Epithelial cell of proximal tubule (primary cell): ENCODE measurements around the gene SHISA6. TPM values are rescaled to one million over a fixed set of nuclear protein-coding genes. Genes with fewer than 3 reads are reported as not detected.

ENCODE experiments used
- DNase-seq: peaks from one replicate; pipeline ENCODE4 v3.0.0-alpha.2; 2011; ENCODE audit warnings: low read depth
- H3K4me3 ChIP-seq: 2 replicates; pipeline ENCODE4 v1.5.1; 2011; ENCODE audit warnings: low read depth, mild to moderate bottlenecking, low read length
- total RNA-seq: library from RNA; depleted of rRNA; stranded (reverse); fragments of >200 nt; gene quantifications from 2 replicates; pipeline ENCODE4 v1.2.3, GENCODE V29; 2015
- TF ChIP-seq, protein P1 (sequence below): conservative IDR thresholded peaks from 2 replicates; pipeline ENCODE4 v1.5.1; 2012; ENCODE audit warnings: low read depth, mild to moderate bottlenecking, low read length

Gene SHISA6
- total RNA-seq, 1 donor from 2014 or later, result not detected

DNA sequence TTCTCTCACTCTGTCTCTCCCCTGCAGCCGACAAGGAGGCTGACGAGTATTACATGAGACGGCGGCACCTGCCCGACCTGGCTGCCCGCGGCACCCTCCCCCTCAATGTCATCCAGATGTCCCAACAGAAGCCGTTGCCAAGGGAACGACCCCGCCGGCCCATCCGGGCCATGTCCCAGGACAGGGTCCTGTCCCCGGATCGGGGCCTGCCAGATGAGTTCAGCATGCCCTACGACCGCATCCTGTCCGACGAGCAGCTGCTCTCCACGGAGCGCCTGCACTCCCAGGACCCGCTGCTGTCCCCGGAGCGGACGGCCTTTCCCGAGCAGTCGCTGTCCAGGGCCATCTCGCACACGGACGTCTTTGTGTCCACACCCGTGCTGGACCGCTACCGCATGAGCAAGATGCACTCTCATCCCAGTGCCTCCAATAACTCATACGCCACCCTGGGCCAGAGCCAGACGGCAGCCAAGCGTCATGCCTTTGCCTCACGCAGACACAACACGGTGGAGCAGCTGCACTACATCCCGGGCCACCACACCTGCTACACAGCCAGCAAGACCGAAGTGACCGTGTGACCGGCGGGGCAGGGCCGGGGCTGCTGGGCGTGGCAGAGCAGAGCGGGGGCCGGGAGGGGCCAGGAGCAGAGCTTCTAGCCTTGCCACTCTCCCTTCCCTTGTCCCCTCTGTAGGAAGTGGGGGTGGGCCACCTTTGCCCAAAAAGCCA is 316.9 kb downstream of the SHISA6 start:
- TF ChIP-seq, protein P1, sequence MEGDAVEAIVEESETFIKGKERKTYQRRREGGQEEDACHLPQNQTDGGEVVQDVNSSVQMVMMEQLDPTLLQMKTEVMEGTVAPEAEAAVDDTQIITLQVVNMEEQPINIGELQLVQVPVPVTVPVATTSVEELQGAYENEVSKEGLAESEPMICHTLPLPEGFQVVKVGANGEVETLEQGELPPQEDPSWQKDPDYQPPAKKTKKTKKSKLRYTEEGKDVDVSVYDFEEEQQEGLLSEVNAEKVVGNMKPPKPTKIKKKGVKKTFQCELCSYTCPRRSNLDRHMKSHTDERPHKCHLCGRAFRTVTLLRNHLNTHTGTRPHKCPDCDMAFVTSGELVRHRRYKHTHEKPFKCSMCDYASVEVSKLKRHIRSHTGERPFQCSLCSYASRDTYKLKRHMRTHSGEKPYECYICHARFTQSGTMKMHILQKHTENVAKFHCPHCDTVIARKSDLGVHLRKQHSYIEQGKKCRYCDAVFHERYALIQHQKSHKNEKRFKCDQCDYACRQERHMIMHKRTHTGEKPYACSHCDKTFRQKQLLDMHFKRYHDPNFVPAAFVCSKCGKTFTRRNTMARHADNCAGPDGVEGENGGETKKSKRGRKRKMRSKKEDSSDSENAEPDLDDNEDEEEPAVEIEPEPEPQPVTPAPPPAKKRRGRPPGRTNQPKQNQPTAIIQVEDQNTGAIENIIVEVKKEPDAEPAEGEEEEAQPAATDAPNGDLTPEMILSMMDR, result no peak
- H3K4me3 ChIP-seq, result no peak overlapping the region

DNA sequence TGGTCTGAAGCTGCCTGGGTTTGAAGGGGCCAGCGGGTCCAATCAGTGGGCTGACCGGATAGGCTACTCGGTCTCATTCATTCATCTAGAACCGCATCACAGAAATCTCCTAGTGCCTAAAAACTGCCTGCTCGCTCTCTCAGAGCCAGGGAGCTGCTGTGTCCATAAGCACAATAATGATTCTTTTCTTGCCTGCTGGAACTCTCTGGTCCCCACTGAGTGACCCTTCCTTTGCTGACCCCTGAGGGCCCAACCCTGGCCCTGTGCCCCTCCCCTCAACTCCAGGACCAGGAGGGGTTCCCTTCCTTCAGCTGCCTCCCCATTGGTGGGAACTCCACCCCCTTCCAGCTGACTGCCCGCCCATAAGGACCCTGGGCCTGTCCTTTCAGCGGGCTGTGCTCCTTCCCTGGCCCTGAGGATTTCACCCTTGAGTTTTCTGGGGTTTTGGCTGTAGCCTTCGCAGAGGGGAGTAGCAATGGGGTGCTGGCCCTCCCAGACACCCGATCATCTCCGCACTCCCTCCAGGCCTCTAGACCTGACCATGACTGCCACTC is 317.7 kb downstream of the SHISA6 start:
- TF ChIP-seq, protein P1, result no peak
- no peak for DNase-seq
- no peak overlapping the region for H3K4me3 ChIP-seq

More for the DNA sequence above, 316.9 kb downstream of the SHISA6 start:
- DNase-seq, result no peak

DNA sequence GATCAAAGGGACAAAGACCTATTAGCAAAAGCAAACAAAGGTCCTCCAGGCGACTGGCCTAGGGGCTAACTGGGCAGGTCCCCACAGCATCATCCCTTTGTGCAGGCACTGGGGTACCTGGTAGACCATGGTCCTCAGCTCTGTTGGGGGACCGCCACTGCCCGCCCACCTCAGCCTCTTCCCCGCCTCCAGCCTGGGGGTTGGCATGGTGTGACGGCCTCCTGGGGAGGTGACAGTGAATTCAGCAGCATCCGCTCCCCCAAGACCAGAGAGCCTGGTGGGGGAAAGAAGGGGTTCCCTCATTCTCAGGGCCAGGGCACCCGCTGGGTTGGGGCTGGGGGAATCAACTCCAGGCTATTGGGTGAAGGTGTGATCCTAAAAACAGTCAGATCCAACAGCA is 318.6 kb downstream of the SHISA6 start:
- DNase-seq, result no peak
- H3K4me3 ChIP-seq, result no peak overlapping the region
- TF ChIP-seq, protein P1, result no peak

DNA sequence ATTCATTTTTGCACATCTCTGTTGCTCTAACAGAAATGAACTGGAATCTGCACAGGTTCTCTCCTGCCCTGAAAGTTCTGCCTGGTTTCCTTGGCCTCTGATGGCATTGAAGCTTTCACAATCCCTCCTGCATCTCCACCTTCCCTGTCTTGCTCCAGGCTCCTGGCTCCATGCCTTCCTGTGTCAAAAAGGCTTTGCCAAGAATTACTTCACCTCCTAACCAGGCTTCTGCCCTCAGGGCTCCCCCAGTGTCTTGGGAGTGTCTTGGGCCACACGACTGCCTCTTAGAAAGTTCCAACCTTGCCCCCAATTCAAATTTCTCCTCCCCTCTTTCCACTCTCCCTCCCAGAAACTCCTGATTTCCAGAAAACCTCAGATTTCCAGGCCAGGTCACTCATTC is 320.3 kb downstream of the SHISA6 start:
- DNase-seq, result no peak
- no peak overlapping the region for H3K4me3 ChIP-seq
- TF ChIP-seq, protein P1, result no peak

DNA sequence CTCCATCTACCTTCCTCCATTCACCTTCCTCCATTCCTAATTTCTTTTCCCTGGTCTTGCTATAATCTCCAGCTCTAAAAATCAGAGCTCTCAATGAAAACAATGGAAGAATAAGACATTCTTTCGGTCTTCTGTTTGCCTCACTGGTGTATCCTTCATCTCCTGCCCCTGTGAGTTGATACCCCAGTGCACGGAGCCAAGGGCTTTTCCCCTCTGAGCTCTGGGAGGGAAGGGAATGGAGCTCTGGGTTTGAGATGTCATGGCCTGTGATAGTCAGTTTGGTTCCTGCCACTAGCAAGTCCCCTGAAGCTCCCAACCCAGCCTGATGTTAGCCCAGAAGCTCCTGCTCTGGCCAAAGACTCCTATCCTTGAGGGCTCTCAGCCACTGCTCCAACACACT is 320.7 kb downstream of the SHISA6 start:
- TF ChIP-seq, protein P1, result no peak
- no peak overlapping the region for H3K4me3 ChIP-seq
- no peak for DNase-seq

DNA sequence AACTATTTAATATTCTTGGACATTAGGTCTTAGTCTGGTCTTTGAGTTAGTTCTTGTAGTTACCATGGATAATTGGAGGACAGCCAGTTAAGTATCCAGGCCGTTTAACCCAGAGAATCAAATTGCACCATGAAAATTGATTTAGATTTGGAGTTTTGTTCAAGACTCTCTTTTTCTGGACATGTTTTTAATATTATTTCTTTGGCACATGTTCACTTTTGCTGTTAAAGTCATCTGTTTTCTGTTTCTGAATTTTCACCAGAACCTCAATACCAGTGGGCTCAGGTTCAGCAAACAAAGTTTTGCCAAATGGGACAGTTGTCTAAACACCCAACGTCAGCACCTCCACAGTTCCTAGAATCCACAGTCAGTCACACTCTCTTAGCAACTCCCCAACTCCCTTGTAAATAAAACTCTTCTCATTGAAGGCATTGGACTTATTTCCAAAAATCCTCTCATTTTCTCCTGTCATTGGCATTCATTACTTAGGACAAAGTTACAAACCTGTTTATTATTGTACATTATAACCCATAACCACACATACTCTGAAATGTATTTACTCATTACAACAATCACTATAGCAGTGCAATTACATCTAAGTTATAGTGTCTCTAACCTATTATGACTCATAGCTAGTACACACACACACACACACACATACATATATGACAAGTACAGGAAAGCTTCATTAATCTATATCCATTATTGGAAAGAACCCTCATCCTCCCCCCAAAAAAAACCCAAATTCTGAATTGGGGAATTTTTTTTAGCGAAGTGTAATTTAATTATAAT is 323.8 kb downstream of the SHISA6 start:
- DNase-seq, result no peak
- TF ChIP-seq, protein P1, result no peak
- no peak overlapping the region for H3K4me3 ChIP-seq
